ENCODE measurements around the gene SEH1L. TPM values are rescaled to one million over a fixed set of nuclear protein-coding genes. Genes with fewer than 3 reads are reported as not detected.
"Not testable (repeated sequence)": the region's sequence is repeated elsewhere in the genome, so short reads cannot be mapped to it uniquely, and the experiment has no call there.

Gene SEH1L
- total RNA-seq, 1 donor from 2014 or later: 28.0 TPM

GRCh38 chr18:12968619-12969018 is 20.8 kb downstream of the SEH1L start:
- Histone ChIP-seq H3K4me1 (no peaks in the 10 kb centered on the region), H3K27me3 (no peaks in the 10 kb centered on the region), H3K4me3 (no peak overlapping the region), H3K36me3 (peaks cover 0 to 31% of the 10 kb centered on the region in 2 donors), H3K9me3 (no peaks in the 10 kb centered on the region), H3K27ac (no peak overlapping the region)
- intact Hi-C loops (cut with DNase I): no loop called here
- TF ChIP-seq POLR2A (IDR thresholded peaks at IDR 0.05) (no peak), CTCF (IDR thresholded peaks at IDR 0.05) (no peak), POLR2AphosphoS5 (IDR thresholded peaks at IDR 0.05; ENCODE audit: insufficient read depth in 1 of 2, low read depth in 1 of 2) (no peak)
- no peak for DNase-seq (ENCODE audit: extremely low spot score in 2 of 2)

- DNase-seq (ENCODE audit: extremely low spot score in 2 of 2): no peak
- Histone ChIP-seq H3K27me3 (no peaks in the 10 kb centered on the region), H3K27ac (no peak overlapping the region), H3K9me3 (no peaks in the 10 kb centered on the region), H3K4me3 (no peak overlapping the region), H3K4me1 (no peaks in the 10 kb centered on the region), H3K36me3 (peaks cover 0 to 38% of the 10 kb centered on the region in 2 donors)
- intact Hi-C loops (cut with DNase I): no loop called here
- no peak for TF ChIP-seq CTCF (IDR thresholded peaks at IDR 0.05)
- no peak for TF ChIP-seq POLR2A (IDR thresholded peaks at IDR 0.05)
- no peak for TF ChIP-seq POLR2AphosphoS5 (IDR thresholded peaks at IDR 0.05; ENCODE audit: insufficient read depth in 1 of 2, low read depth in 1 of 2)
These were observed 25.9 kb downstream of the SEH1L start for GRCh38 chr18:12973562-12974213.

- Histone ChIP-seq H3K36me3 (peaks cover 0 to 38% of the 10 kb centered on the region in 2 donors), H3K4me3 (no peak overlapping the region)
- intact Hi-C loops (cut with DNase I): no loop called here
These were observed 27.7 kb downstream of the SEH1L start for GRCh38 chr18:12975488-12975887.

GRCh38 chr18:12976305-12976704 is 28.5 kb downstream of the SEH1L start:
- Histone ChIP-seq H3K9me3 (no peaks in the 10 kb centered on the region), H3K27ac (no peak overlapping the region), H3K4me1 (no peaks in the 10 kb centered on the region), H3K27me3 (no peaks in the 10 kb centered on the region), H3K36me3 (peaks cover 0 to 38% of the 10 kb centered on the region in 2 donors), H3K4me3 (no peak overlapping the region)
- DNase-seq (ENCODE audit: extremely low spot score in 2 of 2): no peak
- intact Hi-C loops (cut with DNase I): no loop called here
- TF ChIP-seq POLR2AphosphoS5 (IDR thresholded peaks at IDR 0.05; ENCODE audit: insufficient read depth in 1 of 2, low read depth in 1 of 2) (no peak), POLR2A (IDR thresholded peaks at IDR 0.05) (no peak), CTCF (IDR thresholded peaks at IDR 0.05) (no peak)

More at GRCh38 chr18:12975488-12975887, 27.7 kb downstream of the SEH1L start:
- H3K27me3 ChIP-seq: no peaks in the 10 kb centered on the region
- H3K27ac ChIP-seq: no peak overlapping the region
- DNase-seq (ENCODE audit: extremely low spot score in 2 of 2): no peak
- H3K4me1 ChIP-seq: no peaks in the 10 kb centered on the region
- TF ChIP-seq POLR2AphosphoS5 (IDR thresholded peaks at IDR 0.05; ENCODE audit: insufficient read depth in 1 of 2, low read depth in 1 of 2) (no peak), POLR2A (IDR thresholded peaks at IDR 0.05) (no peak), CTCF (IDR thresholded peaks at IDR 0.05) (no peak)
- H3K9me3 ChIP-seq: no peaks in the 10 kb centered on the region

GRCh38 chr18:12980065-12980464 is 32.3 kb downstream of the SEH1L start:
- H3K4me1 ChIP-seq; DNase-seq (ENCODE audit: extremely low spot score in 2 of 2); H3K4me3 ChIP-seq; H3K27ac ChIP-seq; H3K9me3 ChIP-seq; H3K27me3 ChIP-seq; intact Hi-C loops (cut with DNase I): not testable (repeated sequence)
- H3K36me3 ChIP-seq: peaks cover 3 to 38% of the 10 kb centered on the region in 2 donors

All from vagina (tissue), 2 donors.